SU-DHL-6 (cell line): ENCODE data around the gene CTNND2.
"Not testable (repeated sequence)": the region's sequence is repeated elsewhere in the genome, so short reads cannot be mapped to it uniquely, and the experiment has no call there.

Experiments used
- H2AFZ ChIP-seq: fragments of 200-600 bp; sonication (generic); 2 replicates; pipeline ENCODE4 v1.6.1; 2014; ENCODE audit warnings: low read depth, mild to moderate bottlenecking, moderate library complexity, mixed read lengths, antibody characterized with exemption, low read length; ENCODE audit not compliant: severe bottlenecking
- H3F3A ChIP-seq: fragments of 200-600 bp; shearing (Covaris generic); 2 replicates; pipeline ENCODE4 v1.6.0; 2016; ENCODE audit warnings: antibody characterized with exemption, mild to moderate bottlenecking; ENCODE audit not compliant: insufficient read depth
- H3K27ac ChIP-seq: fragments of 200-600 bp; sonication (generic); 2 replicates; pipeline ENCODE4 v1.5.1; 2016; ENCODE audit warnings: low read depth, mild to moderate bottlenecking, low read length, moderate library complexity, mixed read lengths
- H3K27me3 ChIP-seq: fragments of 200-600 bp; sonication (generic), shearing (Covaris generic); 2 replicates; pipeline ENCODE4 v1.6.0; 2014; ENCODE audit warnings: mild to moderate bottlenecking, low read length
- H3K36me3 ChIP-seq: fragments of 200-600 bp; sonication (generic); 2 replicates; pipeline ENCODE4 v1.6.1; 2014; ENCODE audit warnings: mild to moderate bottlenecking, low read length, mixed read lengths
- H3K4me2 ChIP-seq: fragments of 300-600, 200-600 bp; shearing (Covaris generic), sonication (generic); 2 replicates; pipeline ENCODE4 v1.6.0; 2014; ENCODE audit warnings: low read length, low read depth, mild to moderate bottlenecking; ENCODE audit not compliant: poor library complexity, severe bottlenecking
- H3K4me3 ChIP-seq: fragments of 200-600 bp; sonication (generic); 2 replicates; pipeline ENCODE4 v1.5.1; 2014; ENCODE audit warnings: antibody characterized with exemption, low read length, mild to moderate bottlenecking, mixed read lengths; ENCODE audit not compliant: insufficient read depth, poor library complexity, severe bottlenecking
- H3K79me2 ChIP-seq: fragments of 200-600 bp; sonication (generic); 2 replicates; pipeline ENCODE4 v1.6.1; 2014; ENCODE audit warnings: mild to moderate bottlenecking, low read length, moderate library complexity; ENCODE audit not compliant: insufficient read depth
- H3K9ac ChIP-seq: fragments of 200-600 bp; sonication (generic); 2 replicates; pipeline ENCODE4 v1.7.0; 2014; ENCODE audit warnings: mild to moderate bottlenecking, low read length
- H3K9me2 ChIP-seq: fragments of 200-600 bp; sonication (generic); replicated peaks from 2 replicates; pipeline ENCODE4 v1.6.1; 2014; ENCODE audit warnings: low read length; ENCODE audit not compliant: insufficient read depth
- H3K9me3 ChIP-seq: fragments of 200-600 bp; sonication (generic); 2 replicates; pipeline ENCODE4 v1.6.1; 2014; ENCODE audit warnings: low read length, mixed read lengths; ENCODE audit not compliant: insufficient read depth
- H4K20me1 ChIP-seq: fragments of 200-600 bp; sonication (generic); 2 replicates; pipeline ENCODE4 v1.6.1; 2014; ENCODE audit warnings: low read depth, mild to moderate bottlenecking, antibody characterized with exemption, low read length, moderate library complexity, mixed read lengths
- CTCF ChIP-seq: fragments of 200-600 bp; sonication (generic); IDR thresholded peaks from one replicate; pipeline ENCODE4 v1.5.1; 2017; ENCODE audit warnings: antibody characterized with exemption, mild to moderate bottlenecking, low read length, moderate library complexity; ENCODE audit not compliant: insufficient read depth, poor library complexity, severe bottlenecking
- EZH2phosphoT487 ChIP-seq: fragments of 200-600 bp; sonication (generic), shearing (Covaris generic); conservative IDR thresholded peaks from 2 replicates; pipeline ENCODE4 v1.6.1; 2018; ENCODE audit warnings: mild to moderate bottlenecking, antibody characterized with exemption, low read length, moderate library complexity, mixed read lengths

Gene CTNND2

GRCh38 chr5:11322133-11322532, 582.1 kb downstream of the CTNND2 start:
- Histone ChIP-seq H3K27ac (no peak overlapping the region), H3K9me3 (no peaks in the 10 kb centered on the region), H3K9me2 (no peaks in the 10 kb centered on the region), H3K79me2 (no peaks in the 10 kb centered on the region), H3K27me3 (no peaks in the 10 kb centered on the region), H3K36me3 (no peaks in the 10 kb centered on the region), H4K20me1 (no peaks in the 10 kb centered on the region), H3K4me2 (no peak overlapping the region), H3K4me3 (no peak overlapping the region), H2AFZ (no peak overlapping the region), H3K9ac (no peak overlapping the region), H3F3A (no peaks in the 10 kb centered on the region)
- TF ChIP-seq EZH2phosphoT487 (no peak), CTCF (no peak)

- no peak overlapping the region for H3K4me2 ChIP-seq
- no peaks in the 10 kb centered on the region for H3F3A ChIP-seq
- H3K9me2 ChIP-seq = no peaks in the 10 kb centered on the region
- H3K4me3 ChIP-seq = no peak overlapping the region
- no peak overlapping the region for H3K27ac ChIP-seq
- H3K79me2 ChIP-seq = no peaks in the 10 kb centered on the region
- H3K27me3 ChIP-seq = no peaks in the 10 kb centered on the region
- no peaks in the 10 kb centered on the region for H3K36me3 ChIP-seq
- no peaks in the 10 kb centered on the region for H3K9me3 ChIP-seq
- no peaks in the 10 kb centered on the region for H4K20me1 ChIP-seq
- H3K9ac ChIP-seq = no peak overlapping the region
- no peak overlapping the region for H2AFZ ChIP-seq
- TF ChIP-seq CTCF (no peak), EZH2phosphoT487 (no peak)
These were observed 584.2 kb downstream of the CTNND2 start for GRCh38 chr5:11319836-11320580.

- H4K20me1 ChIP-seq, H3K9me3 ChIP-seq, H3K9me2 ChIP-seq: not testable (repeated sequence)
These were observed 590.6 kb downstream of the CTNND2 start for GRCh38 chr5:11313694-11314093.

GRCh38 chr5:11311731-11312130, 592.5 kb downstream of the CTNND2 start:
- Histone ChIP-seq H3K36me3 (no peaks in the 10 kb centered on the region), H3K9me2 (no peaks in the 10 kb centered on the region), H3K79me2 (no peaks in the 10 kb centered on the region), H3K4me3 (no peak overlapping the region), H3K9ac (no peak overlapping the region), H3K4me2 (no peak overlapping the region), H2AFZ (no peak overlapping the region), H4K20me1 (no peaks in the 10 kb centered on the region), H3F3A (no peaks in the 10 kb centered on the region), H3K27me3 (no peaks in the 10 kb centered on the region), H3K27ac (no peak overlapping the region), H3K9me3 (no peaks in the 10 kb centered on the region)
- TF ChIP-seq CTCF (no peak), EZH2phosphoT487 (no peak)

More at GRCh38 chr5:11313694-11314093, 590.6 kb downstream of the CTNND2 start:
- not testable (repeated sequence) for H3K4me3 ChIP-seq, H3K79me2 ChIP-seq, H3K27me3 ChIP-seq, H3K9ac ChIP-seq, H3K36me3 ChIP-seq, H2AFZ ChIP-seq, H3K4me2 ChIP-seq, H3F3A ChIP-seq, H3K27ac ChIP-seq
